Activated naive CD4-positive, alpha-beta T cell treated with Interleukin-2 at 50 U/mL for 16 hours (primary cell): Measurements from ENCODE around the gene GALNT4.
A peak's percentile ranks its signal among the peaks of the same experiment; 100 is the strongest.

Source experiments
- DNase-seq: peaks from one replicate; pipeline ENCODE4 v3.0.0-alpha.2; 2020

The GALNT4 gene

GRCh38 chr12:89528434-89528833, 3.8 kb upstream of the GALNT4 start:
- no peak for DNase-seq

DNA sequence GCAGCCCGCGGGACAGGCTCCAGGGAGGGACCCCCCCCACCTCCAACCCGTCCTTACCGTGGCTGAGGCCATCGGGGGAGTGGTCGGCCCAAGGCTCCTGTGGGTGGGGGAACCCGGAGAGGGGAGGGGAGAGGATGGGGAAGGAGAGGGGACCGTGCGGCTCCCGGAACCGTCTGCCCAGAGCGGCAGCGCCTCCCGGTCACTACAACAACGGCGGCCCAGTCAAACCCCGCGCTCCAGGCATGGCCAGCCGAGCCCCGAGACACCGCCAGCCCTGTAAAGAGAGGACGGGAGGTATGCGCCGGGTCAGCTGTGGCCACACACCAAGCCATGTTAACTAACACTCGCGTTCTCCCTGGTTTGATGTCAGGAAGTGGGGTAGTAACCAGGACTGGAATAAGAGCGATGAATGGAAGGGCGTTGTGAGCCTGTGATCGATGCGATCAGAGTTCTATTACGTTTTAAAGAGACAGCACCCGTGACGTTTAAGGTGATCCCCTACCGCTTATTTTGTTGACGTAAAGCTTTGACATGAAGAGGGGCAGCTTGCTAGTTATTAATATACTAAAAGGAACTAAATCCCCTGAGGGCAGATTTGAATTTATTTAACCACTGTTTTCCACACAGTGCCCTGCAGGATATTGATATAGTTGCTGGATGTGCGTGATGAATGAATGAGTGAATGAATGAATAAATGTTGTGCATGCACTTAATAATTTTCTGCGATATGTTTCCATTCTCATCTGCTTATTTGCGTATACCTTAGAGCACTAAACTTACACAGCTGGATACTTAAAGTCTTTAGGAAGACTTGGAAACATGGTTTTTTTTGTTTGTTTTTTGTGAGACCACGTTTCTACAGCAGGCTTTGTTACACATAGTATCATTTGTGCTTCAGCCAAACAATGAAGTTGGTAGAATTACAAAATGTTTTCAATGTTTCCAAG, 1.5 kb upstream of the GALNT4 start, which contains the start of gene POC1B:
POC1B (minus strand) TSS at position 224 of the 947 bp plus-strand sequence; CDS start at position 72, 152 bp downstream.
- peak; percentile 75 for DNase-seq

DNA sequence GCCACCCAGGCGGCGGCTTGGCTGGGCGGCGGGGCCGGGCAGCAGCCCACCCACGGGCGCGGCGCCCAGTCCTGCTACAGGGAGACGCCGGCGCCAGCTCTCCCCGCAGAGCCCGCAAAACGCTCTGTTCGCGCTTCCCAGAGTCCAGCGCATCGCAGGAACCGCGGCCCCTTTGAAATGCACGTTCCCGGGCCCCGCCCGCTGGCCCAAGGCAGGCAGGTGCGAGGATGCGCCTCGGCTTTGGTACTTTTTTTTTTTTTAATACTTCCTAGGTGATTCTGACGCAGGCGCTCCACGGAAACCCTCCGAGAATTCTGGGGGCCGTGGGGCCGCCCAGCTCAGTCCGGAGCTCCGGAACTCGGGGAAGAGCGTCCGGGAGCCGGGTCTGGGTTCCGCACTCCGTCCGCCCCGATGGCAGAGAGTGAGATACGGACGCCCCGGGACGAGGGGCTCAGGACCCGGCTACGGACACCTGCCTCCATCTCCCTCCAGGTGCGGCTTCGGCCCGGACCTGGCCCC, 768 bp upstream of the GALNT4 start:
- DNase-seq, result peak; percentile 52

- no peak for DNase-seq
Measured at GRCh38 chr12:89523843-89524540, 604 bp downstream of the GALNT4 start.

GRCh38 chr12:89523393-89523792, 1.2 kb downstream of the GALNT4 start:
- no peak for DNase-seq

DNA sequence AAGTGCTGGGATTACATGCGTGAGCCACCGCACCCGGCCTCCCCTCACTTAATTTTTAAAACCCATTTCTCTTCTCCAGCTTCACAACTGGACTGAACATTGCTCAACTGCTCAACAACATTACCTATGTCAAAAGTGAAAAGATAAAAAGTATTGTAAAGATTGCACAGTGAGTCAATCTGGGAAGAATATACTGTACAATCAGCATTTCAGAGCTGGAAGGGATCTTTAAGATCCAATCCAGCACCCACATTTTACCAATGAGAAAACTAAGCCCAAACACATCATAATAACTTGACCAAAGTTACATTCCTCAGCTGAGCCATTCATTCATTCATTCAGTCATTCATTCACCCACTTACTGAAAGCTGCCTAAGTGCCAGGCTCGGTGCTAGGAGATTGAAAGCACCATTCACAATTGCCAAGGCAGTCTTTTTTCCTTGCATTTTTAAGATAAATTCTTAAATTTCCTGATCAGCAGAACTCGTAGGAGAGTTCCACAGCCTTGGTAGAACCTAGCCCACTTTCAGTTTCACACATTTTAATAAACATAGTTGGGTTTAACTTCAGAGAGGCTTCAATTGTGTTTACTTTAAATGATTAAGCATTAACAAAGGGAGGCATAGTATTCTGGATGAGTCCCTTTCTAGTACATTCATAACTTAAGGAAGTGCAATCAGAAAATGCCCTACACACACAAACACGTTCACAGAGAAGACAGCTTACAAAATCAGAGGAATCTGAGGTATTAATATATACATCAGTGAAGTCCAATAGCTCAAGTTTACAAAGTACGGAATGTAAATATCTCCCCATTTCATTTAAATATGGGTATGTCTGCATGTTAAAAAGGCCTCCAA, 3.0 kb downstream of the GALNT4 start:
- DNase-seq, result no peak

- DNase-seq, result no peak
Measured at GRCh38 chr12:89517720-89518119, 6.9 kb downstream of the GALNT4 start.

- DNase-seq, result no peak
Measured at GRCh38 chr12:89516633-89517032, 8.0 kb downstream of the GALNT4 start.

- no peak for DNase-seq
Measured at GRCh38 chr12:89514751-89515150, 9.8 kb downstream of the GALNT4 start.

DNA sequence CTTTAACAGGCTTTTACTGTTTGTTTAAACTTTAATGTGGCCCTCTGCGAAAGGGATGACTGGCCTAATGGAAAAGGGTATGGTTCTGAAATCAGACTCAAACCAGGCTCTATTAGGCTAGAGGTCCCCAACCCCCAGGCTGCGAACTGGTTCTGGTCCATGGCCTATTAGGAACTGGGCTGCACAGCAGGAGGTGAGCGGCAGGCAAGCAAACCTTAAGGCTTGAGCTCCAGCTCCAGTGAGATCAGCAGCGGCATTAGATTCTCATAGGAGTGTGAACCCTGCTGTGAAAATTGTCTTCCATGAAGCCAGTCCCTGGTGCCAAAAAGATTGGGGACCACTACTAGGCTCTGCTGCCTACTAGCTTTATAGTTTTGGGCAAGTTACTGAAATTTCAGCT, 11.1 kb downstream of the GALNT4 start:
- no peak for DNase-seq

GRCh38 chr12:89507015-89507824, 17.4 kb downstream of the GALNT4 start:
- no peak for DNase-seq

DNA sequence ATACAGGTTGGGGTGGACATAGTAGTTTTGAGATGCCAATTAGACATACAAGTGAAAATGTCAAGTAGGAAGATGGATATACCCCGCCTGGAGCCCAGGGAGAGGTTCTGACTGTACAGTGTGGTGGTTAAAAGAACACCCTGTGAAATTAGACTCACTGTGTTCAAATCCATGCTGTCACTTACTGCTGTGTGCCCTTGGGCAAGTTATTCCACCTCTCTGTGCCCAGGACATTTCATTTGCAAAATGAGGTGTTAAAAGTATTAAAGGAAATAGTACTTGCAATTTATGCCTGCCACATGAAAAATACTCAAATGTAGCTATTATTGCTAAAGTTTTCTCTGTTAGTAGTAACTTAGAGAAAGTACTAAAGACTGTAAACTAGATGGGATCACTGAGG, 18.5 kb downstream of the GALNT4 start:
- no peak for DNase-seq

DNA sequence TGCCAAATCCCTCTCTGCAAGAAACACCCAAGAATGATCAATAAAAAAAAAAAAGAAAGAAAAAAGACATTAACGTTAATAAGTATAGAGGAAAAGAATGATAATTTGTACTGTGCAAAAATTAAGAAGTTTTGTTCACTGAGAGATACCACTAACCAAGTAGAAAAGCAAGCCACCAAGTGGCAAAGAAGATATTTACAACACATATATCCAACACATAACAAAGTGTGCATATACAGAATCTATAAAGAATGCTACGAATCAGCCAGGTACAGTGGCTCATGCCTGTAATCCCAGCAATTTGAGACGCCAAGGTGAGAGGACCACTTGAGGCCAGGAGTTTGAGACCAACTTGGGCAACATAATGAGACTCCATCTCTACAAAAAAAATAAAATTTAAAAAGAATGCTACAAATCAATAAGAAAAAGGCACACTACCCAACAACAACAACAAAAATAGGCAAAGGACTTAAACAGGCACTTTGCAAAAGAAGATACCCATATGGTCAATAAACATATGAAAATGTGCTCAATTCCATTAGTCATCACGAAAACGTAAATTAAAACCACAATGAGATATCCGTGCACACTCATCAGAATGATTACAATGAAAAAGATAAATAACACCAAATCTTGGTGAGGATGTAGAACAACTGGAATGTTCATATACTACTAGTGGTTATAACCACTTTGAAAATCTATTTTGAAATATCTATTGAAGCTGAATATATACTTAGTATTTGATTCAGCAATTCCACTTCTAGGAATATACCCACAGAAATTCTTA, 19.8 kb downstream of the GALNT4 start:
- no peak for DNase-seq

DNA sequence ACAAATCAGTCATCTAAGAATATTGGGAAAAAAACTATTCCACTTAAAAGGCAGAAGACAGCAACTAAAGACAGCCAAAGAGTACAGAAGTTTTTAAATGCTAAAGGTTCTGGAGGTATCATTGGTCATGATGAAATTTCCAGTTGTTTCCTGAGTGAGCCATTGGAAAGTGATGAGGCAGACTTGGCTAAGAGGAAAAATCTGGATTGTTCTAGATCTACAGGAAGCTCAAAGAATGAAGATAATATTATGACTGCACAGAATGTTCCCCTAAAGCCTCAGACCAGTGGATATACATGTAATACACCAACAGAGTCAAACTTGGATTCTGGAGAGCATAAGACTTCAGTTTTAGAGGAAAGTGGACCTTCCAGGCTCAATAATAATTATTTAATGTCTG, 22.8 kb downstream of the GALNT4 start:
- DNase-seq, result no peak

GRCh38 chr12:89499857-89500256, 24.7 kb downstream of the GALNT4 start:
- DNase-seq, result no peak

- no peak for DNase-seq
Measured at GRCh38 chr12:89497467-89497866, 27.1 kb downstream of the GALNT4 start.

GRCh38 chr12:89497005-89497404, 27.6 kb downstream of the GALNT4 start:
- no peak for DNase-seq

- peak; percentile 57 for DNase-seq
Measured at GRCh38 chr12:89494411-89495231, 30.0 kb downstream of the GALNT4 start.

DNA sequence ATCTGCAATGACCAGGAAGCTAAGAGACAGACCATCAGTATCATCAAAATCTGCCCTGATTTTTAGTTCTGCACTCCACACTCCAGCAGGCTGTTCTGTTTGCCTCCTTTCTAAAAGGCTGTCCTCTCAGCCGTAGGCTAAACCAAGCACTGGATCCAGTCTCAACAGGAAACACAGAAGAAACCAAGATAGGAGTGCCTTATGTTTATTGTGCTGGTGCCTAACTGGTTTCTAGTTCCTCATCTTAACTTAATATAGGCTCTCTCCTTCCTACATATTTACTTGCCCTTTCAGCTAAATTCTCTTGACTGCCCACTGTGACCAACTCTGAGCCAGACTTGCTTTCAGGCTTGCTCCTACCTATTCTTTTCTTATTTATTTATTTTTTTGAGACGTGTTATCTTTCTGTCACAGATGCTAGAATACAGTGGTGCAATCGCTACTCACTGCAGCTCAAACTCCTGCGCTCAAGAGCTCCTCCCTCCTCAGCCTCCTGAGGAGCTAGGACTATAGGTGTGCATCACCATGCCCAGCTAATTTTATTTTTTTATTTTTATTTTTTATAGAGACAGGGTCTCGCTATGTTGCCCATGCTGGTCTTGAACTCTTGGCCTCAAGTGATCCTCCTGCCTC, 30.8 kb downstream of the GALNT4 start:
- no peak for DNase-seq

- DNase-seq, result no peak
Measured at GRCh38 chr12:89492883-89493282, 31.7 kb downstream of the GALNT4 start.
